Panc1 (cell line): Measurements from ENCODE around the gene NKD1.

ENCODE experiments used
- CTCF ChIP-seq: fragments of 450-650 bp; IDR thresholded peaks from 2 replicates; pipeline ENCODE4 v1.5.1; 2017; ENCODE audit warnings: mild to moderate bottlenecking
- POLR2AphosphoS5 ChIP-seq: IDR thresholded peaks from 2 replicates; pipeline ENCODE4 v1.6.1; 2012; ENCODE audit warnings: mild to moderate bottlenecking, low read depth, low read length, moderate library complexity
- REST ChIP-seq, 2 experiments: IDR thresholded peaks; 2 replicates each; pipeline ENCODE4 v1.6.1; 2011 to 2012; ENCODE audit warnings: low read depth in 2 of 2, control low read depth in 1 of 2, low read length in 1 of 2, mild to moderate bottlenecking in 1 of 2, moderate library complexity in 1 of 2; ENCODE audit not compliant: insufficient read depth in 1 of 2
- SIN3A ChIP-seq: IDR thresholded peaks from 2 replicates; pipeline ENCODE4 v1.6.1; 2012; ENCODE audit warnings: low read depth, mild to moderate bottlenecking, low read length, moderate library complexity, borderline replicate concordance; ENCODE audit not compliant: insufficient read depth
- TCF7L2 ChIP-seq: IDR thresholded peaks from 2 replicates; pipeline ENCODE4 v1.6.1; 2011; ENCODE audit warnings: mild to moderate bottlenecking, low read depth, low read length, inconsistent platforms

GRCh38 chr16:50575743-50576142 lies 27.5 kb downstream of the NKD1 start:
- TF ChIP-seq TCF7L2: no peak
- no peak for TF ChIP-seq CTCF
- no peak for TF ChIP-seq REST (IDR thresholded peaks at IDR 0.05; ENCODE audit: insufficient read depth in 1 of 2, low read depth in 2 of 2, low read length in 1 of 2)
- TF ChIP-seq SIN3A: no peak
- no peak for TF ChIP-seq POLR2AphosphoS5
